Small intestine (tissue), 7 donors: ENCODE measurements around the gene ZNF816. TPM values are rescaled to one million over a fixed set of nuclear protein-coding genes. Genes with fewer than 3 reads are reported as not detected.

Source experiments
- DNase-seq, 2 donors: peaks; one replicate each; pipeline versions ENCODE4 v3.0.0 to v3.0.0-alpha.2; 2013
- FAIRE-seq: peaks from 2 replicates; lab custom pipeline; 2012; peaks lifted over from hg19 to GRCh38; lab: Jason Lieb, UNC
- H3K27ac ChIP-seq, 3 donors: one replicate each; pipeline ENCODE4 v1.5.1; 2013; ENCODE audit warnings: low read length in 2 of 3, mild to moderate bottlenecking in 2 of 3, control low read depth in 1 of 3, inconsistent platforms in 1 of 3, low read depth in 1 of 3, moderate library complexity in 1 of 3
- H3K27me3 ChIP-seq, 3 donors: one replicate each; pipeline ENCODE4 v1.6.1; 2013; ENCODE audit warnings: low read length in 3 of 3, inconsistent platforms in 1 of 3; ENCODE audit not compliant: control insufficient read depth in 3 of 3, insufficient read depth in 3 of 3
- H3K36me3 ChIP-seq, 3 donors: one replicate each; pipeline ENCODE4 v1.6.1; 2013; ENCODE audit warnings: low read length in 3 of 3, inconsistent platforms in 1 of 3, low read depth in 1 of 3, mild to moderate bottlenecking in 1 of 3, moderate library complexity in 1 of 3; ENCODE audit not compliant: control insufficient read depth in 3 of 3, insufficient read depth in 2 of 3
- H3K4me1 ChIP-seq, 3 donors: one replicate each; pipeline ENCODE4 v1.6.1; 2013; ENCODE audit warnings: low read length in 2 of 3, inconsistent platforms in 1 of 3, low read depth in 1 of 3, mild to moderate bottlenecking in 1 of 3, moderate library complexity in 1 of 3; ENCODE audit not compliant: control insufficient read depth in 3 of 3, insufficient read depth in 2 of 3
- H3K4me3 ChIP-seq, 3 donors: one replicate each; pipeline ENCODE4 v1.5.1; 2013; ENCODE audit warnings: low read length in 3 of 3, control low read depth in 1 of 3, inconsistent platforms in 1 of 3, low read depth in 1 of 3, mild to moderate bottlenecking in 1 of 3, moderate library complexity in 1 of 3
- H3K9me3 ChIP-seq, 2 donors: one replicate each; pipeline ENCODE4 v1.6.1; 2013; ENCODE audit warnings: low read depth in 1 of 2, low read length in 1 of 2; ENCODE audit not compliant: control insufficient read depth in 2 of 2, insufficient read depth in 1 of 2
- WGBS, 3 donors: extraction: QIAGEN DNeasy Blood & Tissue Kit; methylation state at CpG; one replicate each; pipeline ENCODE4 v1.1.7; 2013; 5-methylcytosine and 5-hydroxymethylcytosine counted together
- polyA plus RNA-seq, 4 donors: library from polyadenylated mRNA; stranded (reverse) in 3 of 4; unstranded in 1 of 4; fragments of 200-250 nt in 3 of 4; fragments of 120-200 nt in 1 of 4; gene quantifications; one replicate each; pipeline versions ENCODE4 v1.2.1 to v1.2.3, GENCODE V29; 2013
- donor health status: healthy with polysubstance abuse.
- donor health status: control.
- donor health status: control.
- donor health status: Bipolar disorder and iron deficiency.
- donor health status: healthy.

Gene ZNF816
- polyA plus RNA-seq, 4 donors = 2.0 to 18.1 (median 3.1) TPM

GRCh38 chr19:52997975-52998374 lies 35.3 kb upstream of the ZNF816 start:
- WGBS, 3 donors = 80 to 89% (median 86%) methylated on average over 9 of the region's 9 CpGs
- no peak for FAIRE-seq
- no peaks in the 10 kb centered on the region for H3K36me3 ChIP-seq

GRCh38 chr19:52995711-52996110 lies 33.0 kb upstream of the ZNF816 start:
- WGBS, 3 donors = 88 to 95% (median 88%) methylated on average over 7 of the region's 7 CpGs
- no peak for FAIRE-seq
- Histone ChIP-seq H3K9me3 (peaks cover 0 to 23% of the 10 kb centered on the region in 2 donors), H3K36me3 (no peaks in the 10 kb centered on the region), H3K27me3 (no peaks in the 10 kb centered on the region), H3K27ac (no peak overlapping the region), H3K4me1 (no peaks in the 10 kb centered on the region), H3K4me3 (no peak overlapping the region)
- no peak for DNase-seq

More at GRCh38 chr19:52997975-52998374, 35.3 kb upstream of the ZNF816 start:
- DNase-seq = no peak
- no peak overlapping the region for H3K4me3 ChIP-seq
- no peak overlapping the region for H3K27ac ChIP-seq
- H3K4me1 ChIP-seq = no peaks in the 10 kb centered on the region
- H3K9me3 ChIP-seq = peaks cover 0 to 23% of the 10 kb centered on the region in 2 donors
- H3K27me3 ChIP-seq = no peaks in the 10 kb centered on the region

- no peaks in the 10 kb centered on the region for H3K36me3 ChIP-seq
- H3K27ac ChIP-seq = peak overlapping the region; percentile 13 to 66 (median 62)
- FAIRE-seq (no peak), DNase-seq (peak; percentile 51 to 82)
- peaks cover 0 to 23% of the 10 kb centered on the region in 2 donors for H3K9me3 ChIP-seq
- peak overlapping the region; percentile 16 to 63 (median 28) for H3K4me3 ChIP-seq
- no peaks in the 10 kb centered on the region for H3K27me3 ChIP-seq
- no peaks in the 10 kb centered on the region for H3K4me1 ChIP-seq
- WGBS, 3 donors = 2 to 5% (median 3%) methylated on average over 42 to 50 of the region's 50 CpGs
Measured at GRCh38 chr19:52993342-52994178, 30.9 kb upstream of the ZNF816 start.

- Histone ChIP-seq H3K4me1 (no peaks in the 10 kb centered on the region), H3K36me3 (peaks cover 0 to 3% (median 0%) of the 10 kb centered on the region in 3 donors), H3K27ac (no peak overlapping the region), H3K9me3 (peaks cover 0 to 19% of the 10 kb centered on the region in 2 donors), H3K4me3 (peak overlapping the region; percentile 16 to 63 (median 28)), H3K27me3 (no peaks in the 10 kb centered on the region)
- DNase-seq = peak in 1 of 2 donors; percentile 51
- WGBS, 3 donors = 22 to 31% (median 23%) methylated on average over 26 of the region's 26 CpGs
- FAIRE-seq = no peak
Measured at GRCh38 chr19:52992109-52993004, 29.7 kb upstream of the ZNF816 start.

GRCh38 chr19:52991484-52991883 lies 28.8 kb upstream of the ZNF816 start:
- H3K27me3 ChIP-seq = no peaks in the 10 kb centered on the region
- H3K4me3 ChIP-seq = no peak overlapping the region
- peaks cover 0 to 24% of the 10 kb centered on the region in 2 donors for H3K9me3 ChIP-seq
- H3K36me3 ChIP-seq = peaks cover 0 to 6% (median 0%) of the 10 kb centered on the region in 3 donors
- DNase-seq (no peak), FAIRE-seq (no peak)
- H3K27ac ChIP-seq = no peak overlapping the region
- 62 to 97% (median 82%) methylated on average over 2 of the region's 2 CpGs for WGBS, 3 donors
- H3K4me1 ChIP-seq = no peaks in the 10 kb centered on the region

- Histone ChIP-seq H3K9me3 (peaks cover 0 to 26% of the 10 kb centered on the region in 2 donors), H3K27ac (no peak overlapping the region), H3K4me1 (no peaks in the 10 kb centered on the region), H3K36me3 (peaks cover 0 to 10% (median 0%) of the 10 kb centered on the region in 3 donors), H3K27me3 (no peaks in the 10 kb centered on the region), H3K4me3 (no peak overlapping the region)
- FAIRE-seq (no peak), DNase-seq (no peak)
- 87 to 93% (median 91%) methylated on average over 16 of the region's 16 CpGs for WGBS, 3 donors
Measured at GRCh38 chr19:52990759-52991418, 28.2 kb upstream of the ZNF816 start.

- Histone ChIP-seq H3K4me1 (no peaks in the 10 kb centered on the region), H3K27me3 (no peaks in the 10 kb centered on the region), H3K36me3 (peaks cover 0 to 13% (median 0%) of the 10 kb centered on the region in 3 donors), H3K4me3 (no peak overlapping the region), H3K9me3 (peaks cover 0 to 24% of the 10 kb centered on the region in 2 donors), H3K27ac (no peak overlapping the region)
- 88 to 89% (median 88%) methylated on average over 5 of the region's 5 CpGs for WGBS, 3 donors
- no peak for DNase-seq
- FAIRE-seq = no peak
Measured at GRCh38 chr19:52988506-52988905, 25.8 kb upstream of the ZNF816 start.

GRCh38 chr19:52987221-52987620 lies 24.5 kb upstream of the ZNF816 start:
- 91 to 92% (median 91%) methylated on average over 4 of the region's 4 CpGs for WGBS, 3 donors
- no peaks in the 10 kb centered on the region for H3K4me1 ChIP-seq
- DNase-seq (no peak), FAIRE-seq (no peak)
- H3K27me3 ChIP-seq = no peaks in the 10 kb centered on the region
- no peak overlapping the region for H3K4me3 ChIP-seq
- no peak overlapping the region for H3K27ac ChIP-seq
- peaks cover 0 to 24% of the 10 kb centered on the region in 2 donors for H3K9me3 ChIP-seq
- peaks cover 0 to 15% (median 0%) of the 10 kb centered on the region in 3 donors for H3K36me3 ChIP-seq
